MM.1S (cell line): ENCODE measurements around the gene SLC16A10.

Experiments used
- EZH2 ChIP-seq: fragments of 300-600 bp; sonication (generic); optimal IDR thresholded peaks from 2 replicates; pipeline ENCODE3; 2017; ENCODE audit warnings: low read depth, mild to moderate bottlenecking, antibody characterized with exemption, low read length, mixed read lengths
- EZH2phosphoT487 ChIP-seq: fragments of 300-600 bp; sonication (generic); IDR thresholded peaks from 2 replicates; pipeline ENCODE4 v1.6.1; 2018; ENCODE audit warnings: antibody characterized with exemption, low read length
- TF ChIP-seq, protein P1 (sequence below): fragments of 300-600 bp; sonication (generic); IDR thresholded peaks from 2 replicates; pipeline ENCODE4 v1.5.1; 2016; ENCODE audit warnings: antibody characterized with exemption, low read length, mixed read lengths

DNA sequence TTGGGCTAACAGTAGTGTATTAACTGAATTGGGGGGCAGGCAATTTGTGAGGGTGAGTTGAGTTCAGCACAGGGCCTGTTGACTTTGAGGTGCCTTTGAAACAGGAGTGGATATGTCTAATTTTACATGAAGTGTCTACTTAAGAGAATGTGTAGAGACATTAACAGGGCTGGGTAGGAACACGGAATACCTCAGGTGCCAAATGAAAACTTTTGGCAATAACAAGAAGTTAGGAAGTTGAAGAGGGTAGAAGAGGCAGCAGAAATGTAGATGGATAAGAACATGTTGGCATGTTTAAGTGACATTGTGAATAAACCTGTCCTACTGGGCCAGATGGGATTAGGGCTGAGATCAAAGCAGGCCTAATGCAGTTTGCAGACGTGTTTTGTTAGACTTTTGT, 117.0 kb downstream of the SLC16A10 start:
- TF ChIP-seq EZH2 (no peak), EZH2phosphoT487 (no peak)
- TF ChIP-seq, protein P1, sequence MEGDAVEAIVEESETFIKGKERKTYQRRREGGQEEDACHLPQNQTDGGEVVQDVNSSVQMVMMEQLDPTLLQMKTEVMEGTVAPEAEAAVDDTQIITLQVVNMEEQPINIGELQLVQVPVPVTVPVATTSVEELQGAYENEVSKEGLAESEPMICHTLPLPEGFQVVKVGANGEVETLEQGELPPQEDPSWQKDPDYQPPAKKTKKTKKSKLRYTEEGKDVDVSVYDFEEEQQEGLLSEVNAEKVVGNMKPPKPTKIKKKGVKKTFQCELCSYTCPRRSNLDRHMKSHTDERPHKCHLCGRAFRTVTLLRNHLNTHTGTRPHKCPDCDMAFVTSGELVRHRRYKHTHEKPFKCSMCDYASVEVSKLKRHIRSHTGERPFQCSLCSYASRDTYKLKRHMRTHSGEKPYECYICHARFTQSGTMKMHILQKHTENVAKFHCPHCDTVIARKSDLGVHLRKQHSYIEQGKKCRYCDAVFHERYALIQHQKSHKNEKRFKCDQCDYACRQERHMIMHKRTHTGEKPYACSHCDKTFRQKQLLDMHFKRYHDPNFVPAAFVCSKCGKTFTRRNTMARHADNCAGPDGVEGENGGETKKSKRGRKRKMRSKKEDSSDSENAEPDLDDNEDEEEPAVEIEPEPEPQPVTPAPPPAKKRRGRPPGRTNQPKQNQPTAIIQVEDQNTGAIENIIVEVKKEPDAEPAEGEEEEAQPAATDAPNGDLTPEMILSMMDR: no peak
